SK-N-MC (cell line): ENCODE results near the gene NDFIP1.

ENCODE experiments used
- FOXP2 ChIP-seq: optimal IDR thresholded peaks from 2 replicates; pipeline ENCODE3; 2011; ENCODE audit warnings: mild to moderate bottlenecking, moderate library complexity; ENCODE audit not compliant: insufficient read depth; ENCODE audit errors: extremely low read length, control extremely low read depth
- POLR2AphosphoS5 ChIP-seq: IDR thresholded peaks from 2 replicates; pipeline ENCODE4 v1.6.1; 2012; ENCODE audit warnings: mild to moderate bottlenecking, low read depth, low read length, borderline replicate concordance

DNA sequence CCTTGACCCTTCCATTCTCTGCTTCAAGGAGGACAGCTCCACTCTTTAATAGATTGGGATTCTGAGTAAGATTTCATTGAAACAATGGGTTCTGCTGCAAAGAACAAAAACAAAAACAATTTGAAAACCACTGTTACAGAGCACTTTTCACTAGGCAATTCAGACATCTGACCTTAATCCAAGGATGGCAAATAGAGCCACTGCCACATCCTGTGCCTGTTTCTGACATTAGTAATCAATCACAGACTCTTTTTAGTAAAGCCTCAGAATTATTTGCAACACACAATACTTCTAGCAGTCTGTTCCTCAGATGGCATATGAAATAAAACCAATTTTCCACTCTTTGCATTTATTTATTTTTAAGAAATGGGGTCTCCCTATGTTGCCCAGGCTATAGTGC, 37.8 kb upstream of the NDFIP1 start:
- TF ChIP-seq POLR2AphosphoS5: no peak
- no peak for TF ChIP-seq FOXP2
